Measurements from ENCODE around the gene F13A1.

The F13A1 gene

DNA sequence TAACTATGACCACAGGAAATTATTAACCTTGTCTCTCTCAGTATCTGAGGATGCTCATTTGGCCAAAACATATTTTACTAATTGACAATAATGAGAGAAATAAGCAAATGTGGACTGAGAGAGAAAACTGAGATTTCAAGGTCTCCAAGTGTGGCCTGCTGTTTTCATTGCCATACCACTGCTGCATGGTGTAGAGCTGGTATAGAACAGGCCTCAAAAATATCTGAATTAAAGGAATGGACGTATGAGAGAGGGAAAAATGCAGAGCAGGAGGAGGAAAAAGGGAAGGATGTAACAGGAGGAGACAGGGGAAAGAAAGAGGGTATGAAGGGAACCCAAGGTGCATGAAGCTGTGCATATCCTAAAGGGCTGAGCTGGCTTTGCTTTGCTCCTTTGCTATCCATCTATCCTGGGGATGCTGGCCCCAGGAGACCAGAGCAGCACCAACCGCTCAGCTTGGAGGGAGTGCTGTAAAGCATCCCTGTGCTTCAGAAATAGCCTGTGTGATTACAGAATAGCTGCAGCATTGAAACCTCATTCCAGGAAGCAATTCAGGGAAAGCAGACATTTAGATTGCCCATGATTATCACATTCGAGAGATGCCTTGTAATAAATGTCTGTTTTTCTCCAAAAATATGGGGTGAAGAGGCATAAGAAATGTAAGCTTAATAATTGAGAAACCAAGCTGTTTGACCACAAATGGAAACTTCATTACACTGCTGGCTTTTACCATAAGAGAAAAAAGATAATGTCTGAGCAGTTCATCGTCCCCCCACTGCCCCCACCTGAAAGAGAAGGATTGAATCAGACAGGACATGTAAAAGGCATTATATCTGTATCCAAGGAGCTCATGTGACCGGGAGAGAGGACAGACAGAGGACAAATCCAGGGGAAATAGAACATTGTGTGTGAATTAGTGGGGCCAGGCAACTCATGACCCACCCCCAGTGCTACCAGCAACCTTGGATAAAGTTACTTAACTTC, 80.6 kb downstream of the F13A1 start:
- no peak for DNase-seq

DNA sequence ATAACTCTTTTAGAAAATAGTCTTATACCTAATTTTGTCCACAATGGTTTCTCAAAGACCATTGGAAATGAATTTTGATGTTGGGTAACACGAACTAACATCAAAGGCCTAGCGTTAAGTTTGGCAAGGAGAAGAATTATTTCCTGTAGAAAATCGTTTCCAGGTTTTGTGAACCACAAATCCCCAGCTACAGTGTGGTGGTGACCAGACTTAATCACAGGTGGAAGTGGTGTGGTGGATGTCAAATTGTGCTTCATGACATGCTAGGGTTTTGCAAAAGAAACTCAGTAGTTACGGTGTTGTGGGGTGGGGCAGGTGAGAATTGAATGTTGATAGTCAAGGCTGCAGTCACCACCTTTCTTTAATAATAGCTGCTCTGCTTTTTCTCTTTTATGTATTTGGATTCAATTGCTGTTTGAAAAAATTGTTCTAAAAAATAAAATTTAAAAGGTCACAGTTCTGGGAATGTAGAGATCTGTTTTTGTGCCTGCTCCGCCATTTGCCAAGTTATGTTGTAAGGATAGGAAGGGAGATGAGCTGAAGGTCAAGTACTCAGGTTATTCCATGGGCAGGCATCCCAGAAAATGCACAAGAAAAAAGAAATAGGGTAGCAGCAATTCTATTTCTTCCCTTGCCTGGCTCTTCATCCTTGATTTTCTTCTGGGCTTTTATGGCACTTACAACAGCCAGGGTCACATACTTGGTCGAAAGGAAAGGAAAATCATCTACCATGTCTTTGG, 83.6 kb downstream of the F13A1 start:
- DNase-seq = no peak

DNA sequence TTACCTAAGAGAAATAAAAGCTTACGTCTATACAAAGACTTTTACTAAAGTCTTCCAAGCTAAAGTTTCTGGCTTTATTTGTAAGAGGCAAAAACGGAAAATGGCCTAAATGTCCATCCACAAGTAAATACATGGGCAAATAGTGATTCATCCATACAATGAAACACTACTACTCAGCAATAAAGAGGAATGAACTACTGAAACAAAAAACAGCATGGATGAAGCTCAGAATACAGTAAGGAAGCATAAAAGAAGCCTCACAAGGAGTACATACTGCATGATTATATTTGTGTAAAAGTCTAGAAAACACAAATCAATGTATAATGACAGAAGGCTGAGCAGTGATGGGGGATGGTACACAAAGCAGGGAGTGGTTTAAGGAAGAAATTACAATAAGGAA, 84.7 kb downstream of the F13A1 start:
- DNase-seq = no peak

GRCh38 chr6:6234963-6235362, 85.5 kb downstream of the F13A1 start:
- no peak for DNase-seq

GRCh38 chr6:6230286-6230685, 90.2 kb downstream of the F13A1 start:
- no peak for DNase-seq

DNA sequence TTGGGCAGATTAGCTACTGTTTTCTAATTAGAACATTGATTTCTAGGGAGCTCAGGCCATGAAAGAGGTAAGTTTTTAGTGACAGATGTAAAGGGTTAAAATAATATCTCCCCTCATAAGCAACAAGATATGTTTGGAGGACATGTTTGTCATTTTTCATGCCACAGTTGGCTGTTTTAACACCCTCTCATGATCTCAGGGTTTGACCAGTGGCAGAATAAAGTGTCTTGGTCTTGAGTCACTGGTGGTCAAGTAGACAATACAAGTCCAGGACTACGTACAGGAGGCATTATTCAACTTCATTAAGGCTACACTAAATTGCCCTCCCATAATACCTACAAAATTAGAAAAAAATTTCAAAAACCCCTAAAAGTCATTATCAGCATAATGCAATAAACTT, 92.6 kb downstream of the F13A1 start:
- DNase-seq = no peak

- DNase-seq = no peak
Observed at GRCh38 chr6:6225885-6226529, 94.5 kb downstream of the F13A1 start.

- DNase-seq = no peak
Observed at GRCh38 chr6:6224933-6225486, 95.5 kb downstream of the F13A1 start.

- no peak for DNase-seq
Observed at GRCh38 chr6:6221787-6222535, 98.5 kb downstream of the F13A1 start.

DNA sequence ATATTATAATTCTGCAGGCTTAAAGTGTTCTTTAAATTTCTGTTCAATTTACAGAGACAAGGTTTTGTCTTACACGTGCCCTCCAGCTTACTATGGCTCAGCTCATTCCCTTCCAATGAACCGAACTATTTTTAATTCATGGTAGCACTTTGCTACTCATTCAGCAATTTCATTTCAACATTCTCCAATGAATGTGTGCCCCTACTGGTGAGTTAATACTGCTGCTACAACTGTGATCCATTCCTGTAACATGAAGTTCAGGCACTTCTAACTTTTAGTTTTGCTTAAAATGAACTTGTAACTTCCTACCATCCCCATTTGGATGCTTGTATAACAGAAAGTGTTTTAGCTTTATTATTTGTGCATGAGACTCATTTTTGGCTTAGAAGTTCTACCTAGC, 99.7 kb downstream of the F13A1 start:
- no peak for DNase-seq

DNA sequence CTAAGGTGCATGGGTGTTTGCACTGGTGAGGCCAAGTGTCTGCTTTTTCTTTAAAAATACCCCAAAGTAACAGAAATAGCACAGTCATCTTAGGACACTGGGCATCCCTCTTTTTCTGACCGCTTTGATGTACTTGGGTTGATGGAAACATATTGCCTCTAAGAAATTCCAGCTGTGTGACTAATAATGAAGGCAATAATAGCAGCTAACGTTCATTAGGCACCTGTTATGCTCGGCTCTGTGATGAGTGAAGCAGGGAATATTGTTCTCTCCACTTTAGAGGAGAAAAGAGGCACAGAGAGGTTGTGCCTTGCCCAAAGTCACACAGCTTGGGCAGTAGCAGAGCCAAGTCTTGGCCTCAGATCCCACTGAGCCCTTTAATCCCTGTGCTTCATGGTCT, 100.7 kb downstream of the F13A1 start:
- DNase-seq = no peak

DNA sequence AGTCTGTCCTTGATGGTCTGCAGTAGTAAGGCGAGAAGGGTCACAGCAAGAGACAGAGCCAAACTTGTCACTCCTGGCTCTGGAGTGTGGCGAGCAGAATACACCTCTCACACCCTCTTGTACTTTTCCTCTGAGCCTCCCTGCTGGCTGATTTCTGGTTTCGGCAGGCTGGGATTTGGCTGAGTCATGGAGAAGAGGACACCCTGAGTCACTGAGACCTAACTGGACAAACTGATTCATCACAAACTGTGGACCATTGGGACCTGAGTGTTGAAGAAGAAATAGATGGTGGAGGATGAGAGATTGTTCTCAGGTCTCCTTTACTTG, 101.7 kb downstream of the F13A1 start:
- no peak for DNase-seq

- no peak for DNase-seq
Observed at GRCh38 chr6:6217855-6218758, 102.4 kb downstream of the F13A1 start.

- no peak for DNase-seq
Observed at GRCh38 chr6:6210994-6211393, 109.5 kb downstream of the F13A1 start.

- DNase-seq = no peak
Observed at GRCh38 chr6:6202886-6203285, 117.6 kb downstream of the F13A1 start.

DNA sequence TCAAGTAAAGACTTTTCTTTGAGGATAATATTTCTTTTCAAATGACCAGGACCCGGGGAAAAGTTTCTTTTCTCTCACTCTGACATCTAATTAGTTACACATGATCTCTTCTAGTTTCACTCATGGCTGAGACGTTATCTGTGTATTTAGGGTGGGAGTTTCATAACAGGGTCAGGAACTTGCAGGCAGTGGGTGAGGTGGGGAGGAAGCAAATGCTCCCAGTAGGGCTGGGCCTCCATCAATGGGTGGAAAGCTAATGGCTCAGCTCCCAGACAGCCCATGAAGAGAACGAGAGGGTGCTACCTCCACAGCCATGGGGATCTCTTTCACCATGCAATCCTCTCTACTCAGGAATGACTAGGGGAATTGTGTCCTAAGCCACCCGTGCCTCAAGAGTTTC, 119.3 kb downstream of the F13A1 start:
- no peak for DNase-seq

- DNase-seq = no peak
Observed at GRCh38 chr6:6199678-6200077, 120.8 kb downstream of the F13A1 start.

DNA sequence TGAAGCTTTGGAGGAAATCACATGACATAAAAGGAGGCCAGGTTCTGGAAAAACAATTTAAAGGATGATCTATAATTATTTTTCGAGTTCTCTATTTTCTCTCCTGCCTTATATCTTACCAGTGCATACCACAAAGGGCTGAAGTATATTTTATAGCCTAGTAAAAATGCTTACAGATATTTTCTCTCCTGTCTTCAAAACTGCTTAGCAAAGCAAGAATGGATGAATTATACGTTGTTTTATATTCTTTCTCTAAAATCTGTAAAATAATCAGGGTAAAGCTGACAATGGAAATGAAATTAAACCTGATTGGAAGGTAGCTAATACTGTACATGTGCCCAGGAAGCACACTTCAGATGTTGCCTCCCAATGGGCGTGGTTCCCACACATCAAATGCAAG, 123.7 kb downstream of the F13A1 start:
- no peak for DNase-seq

GRCh38 chr6:6195080-6195479, 125.4 kb downstream of the F13A1 start:
- DNase-seq = no peak

GRCh38 chr6:6193221-6193745, 127.2 kb downstream of the F13A1 start:
- DNase-seq = no peak

GRCh38 chr6:6191909-6192308, 128.6 kb downstream of the F13A1 start:
- no peak for DNase-seq
